Spleen (tissue), 11 donors: ENCODE results near the gene MCCD1. TPM values are rescaled to one million over a fixed set of nuclear protein-coding genes. Genes with fewer than 3 reads are reported as not detected.
A peak's percentile ranks its signal among the peaks of the same experiment; 100 is the strongest.
"Not testable (repeated sequence)": the region's sequence is repeated elsewhere in the genome, so short reads cannot be mapped to it uniquely, and the experiment has no call there.

Source experiments
- DNase-seq: peaks from one replicate; pipeline ENCODE4 v3.0.0-alpha.2; 2020
- H3K27ac ChIP-seq, 8 donors: fragments of 200-600 bp; sonication (generic) in 7 of 8; 1 replicate in 4 of 8; 2 replicates in 4 of 8; pipeline versions ENCODE4 v1.5.0 to v1.8.0; 2016 to 2021; ENCODE audit warnings: inconsistent platforms in 4 of 8, mild to moderate bottlenecking in 4 of 8, moderate library complexity in 1 of 8
- H3K27me3 ChIP-seq, 7 donors: fragments of 200-600 bp; sonication (generic) in 6 of 7; replicated peaks in 1 of 7; 1 replicate in 4 of 7; 2 replicates in 3 of 7; pipeline versions ENCODE4 v1.5.0 to v1.8.0; 2016 to 2021; ENCODE audit warnings: inconsistent platforms in 3 of 7, mild to moderate bottlenecking in 1 of 7
- H3K36me3 ChIP-seq, 6 donors: fragments of 200-600 bp; sonication (generic) in 5 of 6; 1 replicate in 4 of 6; 2 replicates in 2 of 6; pipeline versions ENCODE4 v1.5.0 to v1.8.0; 2016 to 2021; ENCODE audit warnings: inconsistent platforms in 2 of 6
- H3K4me1 ChIP-seq, 6 donors: fragments of 200-600 bp; sonication (generic) in 5 of 6; 1 replicate in 3 of 6; 2 replicates in 3 of 6; pipeline versions ENCODE4 v1.5.0 to v1.8.0; 2016 to 2021; ENCODE audit warnings: inconsistent platforms in 3 of 6
- H3K4me3 ChIP-seq, 8 donors: fragments of 200-600 bp; sonication (generic) in 7 of 8; 1 replicate in 4 of 8; 2 replicates in 4 of 8; pipeline versions ENCODE4 v1.5.0 to v1.8.0; 2016 to 2021; ENCODE audit warnings: inconsistent platforms in 4 of 8, mild to moderate bottlenecking in 4 of 8, moderate library complexity in 2 of 8
- H3K9me3 ChIP-seq, 8 donors: fragments of 200-600 bp; sonication (generic) in 7 of 8; 1 replicate in 4 of 8; 2 replicates in 4 of 8; pipeline versions ENCODE4 v1.5.0 to v1.8.0; 2016 to 2021; ENCODE audit warnings: inconsistent platforms in 4 of 8
- CTCF ChIP-seq, 11 experiments: fragments of 200-600 bp in 7 of 11; fragments of 450-650 bp in 4 of 11; sonication (generic) in 4 of 11; IDR thresholded peaks in 8 of 11; conservative IDR thresholded peaks in 3 of 11; 1 replicate in 7 of 11; 2 replicates in 4 of 11; pipeline versions ENCODE4 v1.4.0 to v1.8.0; 2016 to 2021; ENCODE audit warnings: antibody characterized with exemption in 11 of 11, inconsistent platforms in 4 of 11, mild to moderate bottlenecking in 1 of 11
- POLR2A ChIP-seq, 3 donors: fragments of 450-650 bp; IDR thresholded peaks; one replicate each; pipeline ENCODE4 v1.5.1; 2017; ENCODE audit warnings: antibody characterized with exemption in 3 of 3, mild to moderate bottlenecking in 1 of 3
- POLR2AphosphoS5 ChIP-seq, 3 donors: sonication (generic); formaldehyde crosslinking; IDR thresholded peaks; one replicate each; pipeline ENCODE4 v1.5.1; 2017; ENCODE audit warnings: antibody characterized with exemption in 3 of 3
- WGBS, 5 donors: extraction: QIAGEN DNeasy Blood & Tissue Kit in 3 of 5; methylation state at CpG; one replicate each; pipeline versions ENCODE4 v1.1.5 to v1.1.7; 2013 to 2018; 5-methylcytosine and 5-hydroxymethylcytosine counted together
- intact Hi-C: fragments of 100-400 bp; cut with DNase I; formaldehyde crosslinking; loops from one replicate; pipeline ENCODE4 v1.15.0; 2023; ENCODE audit warnings: low total_unique reads
- polyA plus RNA-seq, 3 donors: library from polyadenylated mRNA; stranded (reverse); fragments of 200-250 nt; gene quantifications; one replicate each; pipeline ENCODE4 v1.2.1, GENCODE V29; 2013
- total RNA-seq, 7 donors: library from RNA; depleted of rRNA in 3 of 7; stranded (reverse); fragments of >200 nt in 3 of 7; fragmentation: NEBNext Ultra II Directional in 4 of 7; extraction: Animal tissue kit (Norgen Biotek cat#: 25700) in 4 of 7; gene quantifications; one replicate each; pipeline versions ENCODE4 v1.1.0 to v1.2.1, GENCODE V29; 2016 to 2021
- donor health status: healthy with polysubstance abuse.
- donor health status: DM: no; HTN: no; CAD: no; lungs with moderate emphysema.
- donor health status: DM: no; HTN: no; CAD: no.
- donor health status: Bipolar disorder and iron deficiency.
- donor health status: healthy.
- donor health status: DM: no; HTN: no; CAD: no.
- donor health status: DM: yes; HTN: yes; CAD: no.

The MCCD1 gene
- total and polyA plus RNA-seq, 10 donors = not detected

GRCh38 chr6:31497531-31498476 lies 31.0 kb upstream of the MCCD1 start, which contains the start of gene MICB:
Gene MICB (plus strand): TSS chr6:31498145. CDS start chr6:31498194, 49 bp downstream.
- no peaks in the 10 kb centered on the region for H3K36me3 ChIP-seq
- H3K4me1 ChIP-seq = peaks cover 20 to 75% (median 41%) of the 10 kb centered on the region in 6 donors
- 0 to 1% (median 1%) methylated on average over 55 to 64 of the region's 64 CpGs for WGBS, 5 donors
- no peaks in the 10 kb centered on the region for H3K27me3 ChIP-seq
- peak within 1 kb of the TSS; percentile 42 to 95 (median 83) for H3K27ac ChIP-seq
- H3K4me3 ChIP-seq = peak within 1 kb of the TSS; percentile 56 to 91 (median 68)
- TF ChIP-seq POLR2AphosphoS5 (IDR thresholded peaks at IDR 0.05) = peak; percentile 63 to 85 (median 73)
- peak in 5 of 11 experiments; percentile 16 to 43 (median 36) for TF ChIP-seq CTCF (IDR thresholded peaks at IDR 0.05 in 8 of 11, conservative IDR thresholded peaks at IDR 0.05 in 3 of 11)
- peak in 1 of 3 donors; percentile 42 for TF ChIP-seq POLR2A (IDR thresholded peaks at IDR 0.05)
- H3K9me3 ChIP-seq = no peaks in the 10 kb centered on the region
- intact Hi-C loops = loop anchor here (5.0 to 10.0 kb wide), 2 partner anchors 39 to 93 kb away; partner anchors contain the start of gene MICA
- DNase-seq = peak; percentile 94

DNA sequence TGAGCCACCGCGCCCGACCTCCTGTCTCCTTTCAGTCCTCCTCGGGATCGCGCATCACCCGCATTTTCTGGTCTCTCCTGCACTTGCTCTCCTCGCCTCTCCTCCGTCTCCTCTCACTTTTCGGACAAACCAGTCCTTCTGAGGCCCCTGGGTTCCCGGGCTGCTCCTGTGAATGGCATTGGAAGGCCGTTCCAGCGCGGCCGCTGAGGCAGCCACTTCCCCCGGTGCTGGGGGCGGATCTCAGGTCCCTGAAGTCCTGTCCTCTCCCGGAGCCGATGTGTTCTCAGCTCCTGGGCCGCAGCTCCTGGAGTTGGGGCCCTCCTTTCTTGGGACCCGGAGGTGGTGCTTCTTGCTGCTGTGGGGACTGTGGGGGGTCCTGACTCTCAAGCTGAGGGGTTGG lies 30.0 kb upstream of the MCCD1 start:
- WGBS, 5 donors = 22 to 53% (median 32%) methylated on average over 20 to 21 of the region's 21 CpGs
- Histone ChIP-seq H3K9me3 (no peaks in the 10 kb centered on the region), H3K4me1 (peaks cover 18 to 66% (median 32%) of the 10 kb centered on the region in 6 donors), H3K27ac (no peak overlapping the region), H3K27me3 (no peaks in the 10 kb centered on the region), H3K4me3 (peak overlapping the region in 4 of 8 donors; percentile 65 to 91 (median 72)), H3K36me3 (no peaks in the 10 kb centered on the region)
- DNase-seq = peak; percentile 79
- no peak for TF ChIP-seq POLR2A (IDR thresholded peaks at IDR 0.05)
- intact Hi-C loops = loop anchor here (5.0 to 10.0 kb wide), 2 partner anchors 39 to 94 kb away; partner anchors contain the start of gene MICA

DNA sequence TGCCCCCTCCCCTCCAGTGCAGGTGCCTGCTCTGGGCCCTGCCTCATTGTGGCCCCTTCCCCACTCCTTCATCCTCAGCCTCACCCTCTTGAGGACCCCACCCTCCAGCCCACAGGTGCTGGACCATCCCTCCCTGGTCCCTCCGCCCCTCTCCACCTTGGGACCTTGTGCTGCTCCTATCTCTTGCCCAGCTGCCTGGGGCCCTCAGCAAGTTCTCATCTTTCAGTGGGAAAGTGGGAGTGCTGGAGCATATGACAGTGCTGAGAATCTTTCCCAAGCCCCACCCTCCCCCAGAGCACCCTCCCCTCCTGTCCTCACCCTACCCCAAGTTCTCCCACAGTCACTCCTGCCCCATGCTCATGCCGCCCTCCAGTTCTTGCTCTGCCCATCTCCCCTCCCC lies 29.1 kb upstream of the MCCD1 start:
- DNase-seq, H3K4me3 ChIP-seq, H3K27me3 ChIP-seq, H3K27ac ChIP-seq, H3K36me3 ChIP-seq, H3K9me3 ChIP-seq: not testable (repeated sequence)
- 90 to 100% (median 96%) methylated on average over 1 to 2 of the region's 2 CpGs; no CpG with 5 or more reads in 1 of the 5 donors for WGBS, 5 donors
- intact Hi-C loops = loop anchor here (5.0 to 10.0 kb wide), 2 partner anchors 38 to 95 kb away; partner anchors contain the start of gene MICA
- peaks cover 18 to 66% (median 31%) of the 10 kb centered on the region in 6 donors for H3K4me1 ChIP-seq

- Histone ChIP-seq H3K27me3 (no peaks in the 10 kb centered on the region), H3K27ac (no peak overlapping the region), H3K36me3 (peaks cover 0 to 26% (median 21%) of the 10 kb centered on the region in 6 donors), H3K4me1 (peaks cover 0 to 38% (median 8%) of the 10 kb centered on the region in 6 donors), H3K4me3 (no peak overlapping the region), H3K9me3 (no peaks in the 10 kb centered on the region)
- no peak for TF ChIP-seq POLR2A (IDR thresholded peaks at IDR 0.05)
- no peak for TF ChIP-seq POLR2AphosphoS5 (IDR thresholded peaks at IDR 0.05)
- no peak for TF ChIP-seq CTCF (IDR thresholded peaks at IDR 0.05 in 8 of 11, conservative IDR thresholded peaks at IDR 0.05 in 3 of 11)
- no peak for DNase-seq
- intact Hi-C loops = no loop called here
These were observed 26.2 kb upstream of the MCCD1 start for GRCh38 chr6:31502586-31502985.

GRCh38 chr6:31509036-31509435 lies 19.7 kb upstream of the MCCD1 start:
- DNase-seq, H3K4me1 ChIP-seq, intact Hi-C loops, H3K27me3 ChIP-seq, H3K9me3 ChIP-seq, H3K4me3 ChIP-seq, H3K27ac ChIP-seq: not testable (repeated sequence)
- H3K36me3 ChIP-seq = peaks cover 0 to 74% (median 55%) of the 10 kb centered on the region in 6 donors
- 43 to 80% (median 45%) methylated on average over 1 to 2 of the region's 2 CpGs; no CpG with 5 or more reads in 1 of the 5 donors for WGBS, 5 donors
